ENCODE data around the gene CDH13. TPM values are rescaled to one million over a fixed set of nuclear protein-coding genes. Genes with fewer than 3 reads are reported as not detected.

Gene CDH13
- total and polyA plus RNA-seq, 2 of the 8 experiments (the other 6 are each of a cell fraction or from before 2014, with no cell fraction given): 2.3 to 2.4 TPM

DNA sequence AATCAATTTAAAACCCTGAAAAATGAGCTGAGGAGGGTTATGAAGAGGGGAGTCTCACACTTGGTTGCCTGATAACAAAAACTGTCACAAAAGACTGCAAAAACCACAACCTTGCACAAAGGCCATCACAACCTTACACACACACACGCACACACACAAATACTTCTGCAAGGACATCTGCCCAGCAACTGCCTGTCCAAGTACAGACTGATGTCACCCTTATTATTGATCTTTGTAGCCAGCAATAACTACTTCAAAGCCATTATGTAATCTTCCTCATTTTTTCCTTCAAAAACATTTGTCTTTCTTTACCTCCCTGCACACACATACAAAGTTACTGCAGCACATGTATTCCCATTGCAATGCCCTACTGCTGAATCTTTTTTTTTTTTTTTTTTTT lies 927.8 kb downstream of the CDH13 start:
- no peak overlapping the region for H4K8ac ChIP-seq (ENCODE audit: extremely low read depth, insufficient read depth, low read length)
- H3K14ac ChIP-seq (ENCODE audit: insufficient read length): no peak overlapping the region
- H4K20me1 ChIP-seq (replicated peaks in 1 of 2; ENCODE audit: control insufficient read depth in 1 of 2, insufficient read depth in 2 of 2, low read length in 2 of 2): no peaks in the 10 kb centered on the region
- no peaks in the 10 kb centered on the region for H3K9me3 ChIP-seq (ENCODE audit: insufficient read depth in 2 of 2, low read depth in 1 of 2, low read length in 1 of 2)
- CTCF ChIA-PET (ENCODE audit: partially characterized antibody): no interaction called here
- TF ChIP-seq POLR2A (IDR thresholded peaks at IDR 0.05; ENCODE audit: control extremely low read depth in 1 of 2, low read depth in 2 of 2, low read length in 2 of 2) (no peak), RFX5 (IDR thresholded peaks at IDR 0.05; ENCODE audit: borderline replicate concordance, low read depth, low read length) (no peak), SUZ12 (IDR thresholded peaks at IDR 0.05; ENCODE audit: low read length) (no peak), CHD1 (IDR thresholded peaks at IDR 0.05; ENCODE audit: low read depth, low read length) (no peak)
- POLR2A ChIA-PET (ENCODE audit: partially characterized antibody): no interaction called here
- no peaks in the 10 kb centered on the region for H3K79me1 ChIP-seq (ENCODE audit: low read depth, low read length)
- DNase-seq (ENCODE audit: low read depth in 1 of 2, low spot score in 2 of 2) (no peak), FAIRE-seq (no peak)
- H4K91ac ChIP-seq (replicated peaks; ENCODE audit: insufficient read length, low read length): no peak overlapping the region
- no peak overlapping the region for H3K9ac ChIP-seq (replicated peaks in 1 of 4; ENCODE audit: extremely low read depth in 1 of 4, low read depth in 3 of 4, low read length in 3 of 4)
- H3K27me3 ChIP-seq (replicated peaks in 1 of 4; ENCODE audit: control insufficient read depth in 3 of 4, extremely low read depth in 1 of 4, insufficient read depth in 3 of 4, low read length in 3 of 4): no peaks in the 10 kb centered on the region
- no peak overlapping the region for H3K27ac ChIP-seq (ENCODE audit: low read depth, low read length)
- H2AK5ac ChIP-seq (ENCODE audit: low read depth, low read length): no peak overlapping the region
- no peak overlapping the region for H2BK20ac ChIP-seq (ENCODE audit: low read length)
- H2BK5ac ChIP-seq (ENCODE audit: low read depth, low read length): no peak overlapping the region
- H2AFZ ChIP-seq (ENCODE audit: low read length): no peak overlapping the region
- no peaks in the 10 kb centered on the region; the same call in 1 of the 2 replicates for H3K23me2 ChIP-seq (ENCODE audit: low read depth, low read length)
- H3K4me1 ChIP-seq (replicated peaks in 1 of 4; ENCODE audit: control insufficient read depth in 3 of 4, insufficient read depth in 4 of 4, low read length in 3 of 4): no peaks in the 10 kb centered on the region; a peak in 2 of 7 replicates
- no peak overlapping the region for H3K4ac ChIP-seq (replicated peaks; ENCODE audit: insufficient read length, low read depth, low read length)
- no peak overlapping the region for H2BK12ac ChIP-seq (ENCODE audit: low read depth, low read length)
- H3K79me2 ChIP-seq (ENCODE audit: control insufficient read depth in 1 of 2, insufficient read depth in 2 of 2, low read length in 2 of 2): no peaks in the 10 kb centered on the region
- H3K4me2 ChIP-seq (ENCODE audit: insufficient read depth in 1 of 2, low read depth in 2 of 2, low read length in 2 of 2): no peak overlapping the region
- H2BK120ac ChIP-seq (replicated peaks; ENCODE audit: low read depth, low read length): no peak overlapping the region
- H2BK15ac ChIP-seq (ENCODE audit: low read length): no peak overlapping the region
- no peak overlapping the region for H3K4me3 ChIP-seq (ENCODE audit: extremely low read depth in 1 of 4, insufficient read depth in 2 of 4, low read depth in 3 of 4, low read length in 4 of 4)
- H3K18ac ChIP-seq (ENCODE audit: extremely low read depth, low read length): no peak overlapping the region
- 100% methylated on average over 1 of the region's 1 CpG; no CpG with 5 or more reads in 1 of the 2 experiments for WGBS, 2 experiments (ENCODE audit: extremely low coverage in 1 of 2, insufficient coverage in 1 of 2, insufficient read length in 1 of 2, insufficient replicate concordance in 2 of 2, low coverage in 1 of 2, low lambda C conversion rate in 2 of 2, missing lambda C conversion rate in 1 of 2)
- H4K5ac ChIP-seq (ENCODE audit: insufficient read length, low read depth, low read length): no peak overlapping the region
- no peaks in the 10 kb centered on the region for H3K36me3 ChIP-seq (ENCODE audit: control insufficient read depth in 2 of 4, insufficient read depth in 4 of 4, low read length in 3 of 4)
- no peak overlapping the region for H3K56ac ChIP-seq (replicated peaks; ENCODE audit: insufficient read length, low read depth, low read length)
- no peak overlapping the region for H3K23ac ChIP-seq (ENCODE audit: insufficient read length)
